ENCODE results near the gene IL17RE. TPM values are rescaled to one million over a fixed set of nuclear protein-coding genes. Genes with fewer than 3 reads are reported as not detected.

The IL17RE gene
- polyA plus RNA-seq, 1 donor, result 18.6 TPM

DNA sequence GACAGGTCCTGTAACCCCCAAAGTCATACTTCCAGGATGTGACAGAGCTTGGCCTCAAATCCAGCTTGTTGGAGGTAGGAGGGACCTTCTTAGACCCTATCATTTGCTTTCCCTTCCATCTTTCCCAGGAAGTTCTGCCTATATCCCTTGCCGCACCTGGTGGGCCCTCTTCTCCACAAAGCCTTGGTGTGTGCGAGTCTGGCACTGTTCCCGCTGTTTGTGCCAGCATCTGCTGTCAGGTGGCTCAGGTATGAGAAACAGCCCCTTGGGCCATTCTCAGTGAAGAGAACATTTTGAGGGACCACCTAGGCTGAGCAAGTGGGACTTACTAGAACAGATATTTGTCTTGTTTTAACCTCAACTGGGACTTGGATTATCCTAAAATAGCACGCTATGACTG is 1.3 kb downstream of the IL17RE start:
- DNase-seq, result no peak

- DNase-seq, result no peak
Measured at GRCh38 chr3:9906480-9906879, 3.8 kb downstream of the IL17RE start.

DNA sequence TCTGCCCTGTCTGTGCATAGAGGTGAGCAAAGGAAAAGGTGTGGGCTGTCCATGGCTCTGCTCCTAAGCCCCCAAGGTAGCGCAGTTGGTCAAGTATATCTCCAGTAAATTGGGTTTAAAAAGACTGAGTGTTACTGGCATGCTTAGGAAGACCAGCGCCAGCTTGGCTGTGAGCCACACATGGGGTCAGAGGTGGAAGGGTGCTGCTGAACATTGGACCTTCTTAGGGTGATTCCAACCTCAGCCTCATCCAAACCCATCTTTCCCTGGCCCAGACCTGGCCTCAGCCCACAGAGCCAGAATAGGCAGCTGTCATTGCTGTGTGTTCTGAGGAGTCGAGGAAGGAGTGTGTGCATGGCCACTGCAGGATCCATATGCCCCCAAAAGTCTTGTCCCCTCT is 5.6 kb downstream of the IL17RE start:
- no peak for DNase-seq

GRCh38 chr3:9909221-9910013 is 6.8 kb downstream of the IL17RE start:
- DNase-seq, result no peak

DNA sequence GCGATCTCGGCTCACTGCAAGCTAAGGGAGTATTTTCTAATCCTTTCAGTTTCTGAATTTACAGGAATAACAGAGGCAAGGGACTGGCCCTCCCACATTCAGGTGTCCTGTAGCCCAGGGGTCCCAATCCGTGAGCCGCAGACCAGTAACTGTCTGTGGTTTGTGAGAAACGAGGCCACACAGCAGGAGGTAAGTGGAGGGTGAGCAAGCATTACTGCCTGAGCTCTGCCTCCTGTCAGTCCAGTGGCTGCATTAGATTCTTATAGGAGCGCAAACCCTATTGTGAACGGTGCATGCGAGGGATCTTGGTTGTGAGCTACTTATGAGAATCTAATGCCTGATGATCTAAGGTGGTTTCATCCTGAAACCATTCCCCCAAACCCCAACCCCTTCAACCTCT is 9.2 kb downstream of the IL17RE start:
- DNase-seq, result no peak

GRCh38 chr3:9912294-9912935 is 9.8 kb downstream of the IL17RE start:
- DNase-seq, result no peak

- no peak for DNase-seq
Measured at GRCh38 chr3:9913601-9914000, 11.0 kb downstream of the IL17RE start.

GRCh38 chr3:9914011-9914410 is 11.4 kb downstream of the IL17RE start:
- no peak for DNase-seq

GRCh38 chr3:9914559-9915253 is 12.1 kb downstream of the IL17RE start:
- no peak for DNase-seq

DNA sequence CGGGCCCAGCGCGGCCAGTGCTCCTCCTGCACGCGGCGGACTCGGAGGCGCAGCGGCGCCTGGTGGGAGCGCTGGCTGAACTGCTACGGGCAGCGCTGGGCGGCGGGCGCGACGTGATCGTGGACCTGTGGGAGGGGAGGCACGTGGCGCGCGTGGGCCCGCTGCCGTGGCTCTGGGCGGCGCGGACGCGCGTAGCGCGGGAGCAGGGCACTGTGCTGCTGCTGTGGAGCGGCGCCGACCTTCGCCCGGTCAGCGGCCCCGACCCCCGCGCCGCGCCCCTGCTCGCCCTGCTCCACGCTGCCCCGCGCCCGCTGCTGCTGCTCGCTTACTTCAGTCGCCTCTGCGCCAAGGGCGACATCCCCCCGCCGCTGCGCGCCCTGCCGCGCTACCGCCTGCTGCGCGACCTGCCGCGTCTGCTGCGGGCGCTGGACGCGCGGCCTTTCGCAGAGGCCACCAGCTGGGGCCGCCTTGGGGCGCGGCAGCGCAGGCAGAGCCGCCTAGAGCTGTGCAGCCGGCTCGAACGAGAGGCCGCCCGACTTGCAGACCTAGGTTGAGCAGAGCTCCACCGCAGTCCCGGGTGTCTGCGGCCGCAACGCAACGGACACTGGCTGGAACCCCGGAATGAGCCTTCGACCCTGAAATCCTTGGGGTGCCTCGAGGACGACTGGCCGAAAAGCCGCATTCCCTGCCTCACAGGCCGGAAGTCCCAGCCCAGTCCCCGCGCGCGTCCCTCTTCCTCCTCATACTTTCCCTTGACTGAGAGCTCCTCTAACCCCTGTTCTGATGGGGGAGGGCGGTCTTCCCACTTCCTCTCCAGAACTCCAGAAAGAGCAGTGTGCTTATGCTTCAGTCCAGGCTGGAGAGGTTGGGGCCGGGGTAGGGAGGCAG is 12.8 kb downstream of the IL17RE start:
- no peak for DNase-seq

GRCh38 chr3:9916346-9916733 is 13.7 kb downstream of the IL17RE start:
- no peak for DNase-seq

DNA sequence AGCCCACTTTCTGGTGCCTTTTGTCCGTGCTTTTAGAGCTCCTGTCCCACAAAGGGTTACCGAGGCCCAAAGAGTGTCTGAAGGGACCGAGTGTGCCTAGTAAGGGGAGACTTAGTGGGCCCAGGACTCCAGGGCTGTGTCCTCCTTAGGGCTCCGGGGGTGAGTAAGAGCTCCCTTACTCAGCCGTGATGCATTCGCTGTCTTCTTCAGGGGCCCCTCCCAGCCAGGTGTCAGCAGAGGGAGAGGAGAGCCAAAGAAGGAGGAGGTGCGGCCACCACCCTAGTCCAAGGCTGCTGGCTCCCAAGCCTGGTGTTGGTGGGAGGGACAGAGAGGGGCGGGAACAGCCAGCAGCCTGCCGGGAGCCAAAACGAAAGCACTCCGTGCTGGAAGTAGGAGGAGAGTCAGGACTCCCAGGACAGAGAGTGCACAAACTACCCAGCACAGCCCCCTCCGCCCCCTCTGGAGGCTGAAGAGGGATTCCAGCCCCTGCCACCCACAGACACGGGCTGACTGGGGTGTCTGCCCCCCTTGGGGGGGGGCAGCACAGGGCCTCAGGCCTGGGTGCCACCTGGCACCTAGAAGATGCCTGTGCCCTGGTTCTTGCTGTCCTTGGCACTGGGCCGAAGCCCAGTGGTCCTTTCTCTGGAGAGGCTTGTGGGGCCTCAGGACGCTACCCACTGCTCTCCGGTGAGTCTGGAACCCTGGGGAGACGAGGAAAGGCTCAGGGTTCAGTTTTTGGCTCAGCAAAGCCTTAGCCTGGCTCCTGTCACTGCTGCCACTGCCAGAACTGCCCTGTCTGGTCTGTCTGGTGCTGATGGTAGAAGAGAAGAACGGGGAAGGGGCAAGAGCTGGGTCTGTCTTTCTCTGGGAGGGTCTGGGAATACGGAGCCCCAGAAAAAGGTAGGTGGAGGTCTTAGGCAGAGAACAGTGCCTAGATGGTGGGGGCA is 14.4 kb downstream of the IL17RE start, which contains the start of gene IL17RC:
IL17RC (plus strand) TSS at position 365 of the 947 bp plus-strand sequence; CDS start at position 583, 218 bp downstream.
- DNase-seq, result peak; percentile 81

DNA sequence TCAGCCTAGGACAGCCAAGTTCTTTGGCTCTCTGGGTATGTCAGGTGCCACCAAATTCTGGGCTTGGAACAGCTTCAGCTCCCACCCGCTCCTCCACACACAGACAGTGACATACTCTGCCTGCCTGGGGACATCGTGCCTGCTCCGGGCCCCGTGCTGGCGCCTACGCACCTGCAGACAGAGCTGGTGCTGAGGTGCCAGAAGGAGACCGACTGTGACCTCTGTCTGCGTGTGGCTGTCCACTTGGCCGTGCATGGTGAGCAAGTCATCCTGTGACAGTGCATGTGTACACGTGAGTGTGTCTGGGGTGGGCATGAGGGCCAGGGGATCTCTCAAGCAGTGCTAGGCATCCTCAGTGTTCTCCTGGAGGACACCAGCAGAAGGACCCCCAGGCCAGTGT is 15.2 kb downstream of the IL17RE start:
- DNase-seq, result no peak

GRCh38 chr3:9918261-9919038 is 15.8 kb downstream of the IL17RE start:
- DNase-seq, result no peak

DNA sequence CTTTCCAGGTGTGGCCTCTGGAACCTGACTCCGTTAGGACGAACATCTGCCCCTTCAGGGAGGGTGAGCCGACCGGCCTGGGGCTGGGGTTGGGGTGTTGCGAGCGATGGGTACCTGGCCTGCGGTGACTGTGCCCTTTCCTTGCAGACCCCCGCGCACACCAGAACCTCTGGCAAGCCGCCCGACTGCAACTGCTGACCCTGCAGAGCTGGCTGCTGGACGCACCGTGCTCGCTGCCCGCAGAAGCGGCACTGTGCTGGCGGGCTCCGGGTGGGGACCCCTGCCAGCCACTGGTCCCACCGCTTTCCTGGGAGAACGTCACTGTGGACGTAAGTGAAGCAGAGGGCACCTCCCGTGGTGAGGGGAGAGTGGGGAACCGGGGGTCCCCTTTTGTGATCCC is 25.5 kb downstream of the IL17RE start:
- DNase-seq, result no peak

- no peak for DNase-seq
Measured at GRCh38 chr3:9930804-9931418, 28.3 kb downstream of the IL17RE start.

- no peak for DNase-seq
Measured at GRCh38 chr3:9932535-9932842, 29.8 kb downstream of the IL17RE start.

DNA sequence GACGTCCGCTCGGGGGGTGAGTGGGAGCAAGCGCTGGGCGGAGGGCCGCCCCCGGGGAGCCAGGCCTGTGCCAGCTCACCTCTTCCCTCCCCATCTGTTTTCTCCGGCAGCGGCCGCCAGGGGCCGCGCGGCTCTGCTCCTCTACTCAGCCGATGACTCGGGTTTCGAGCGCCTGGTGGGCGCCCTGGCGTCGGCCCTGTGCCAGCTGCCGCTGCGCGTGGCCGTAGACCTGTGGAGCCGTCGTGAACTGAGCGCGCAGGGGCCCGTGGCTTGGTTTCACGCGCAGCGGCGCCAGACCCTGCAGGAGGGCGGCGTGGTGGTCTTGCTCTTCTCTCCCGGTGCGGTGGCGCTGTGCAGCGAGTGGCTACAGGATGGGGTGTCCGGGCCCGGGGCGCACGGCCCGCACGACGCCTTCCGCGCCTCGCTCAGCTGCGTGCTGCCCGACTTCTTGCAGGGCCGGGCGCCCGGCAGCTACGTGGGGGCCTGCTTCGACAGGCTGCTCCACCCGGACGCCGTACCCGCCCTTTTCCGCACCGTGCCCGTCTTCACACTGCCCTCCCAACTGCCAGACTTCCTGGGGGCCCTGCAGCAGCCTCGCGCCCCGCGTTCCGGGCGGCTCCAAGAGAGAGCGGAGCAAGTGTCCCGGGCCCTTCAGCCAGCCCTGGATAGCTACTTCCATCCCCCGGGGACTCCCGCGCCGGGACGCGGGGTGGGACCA is 30.4 kb downstream of the IL17RE start:
- DNase-seq, result peak; percentile 71

Data from left kidney (tissue), 2 donors.